K562 (cell line): ENCODE data around the gene TTN. TPM values are rescaled to one million over a fixed set of nuclear protein-coding genes. Genes with fewer than 3 reads are reported as not detected.

Source experiments
- HDGF ChIP-seq: fragments of 450-650 bp; IDR thresholded peaks from 2 replicates; pipeline ENCODE4 v1.6.1; 2016
- JUN ChIP-seq, 2 experiments: sonication (generic) in 1 of 2; formaldehyde crosslinking in 1 of 2; IDR thresholded peaks; 2 replicates each; pipeline versions ENCODE4 v1.6.1 to v1.8.0; 2012 to 2022; ENCODE audit warnings: borderline replicate concordance in 2 of 2, mild to moderate bottlenecking in 2 of 2, improper control_type of control experiment in 1 of 2, low read depth in 1 of 2, low read length in 1 of 2, missing genetic modification reagents in 1 of 2
- NFRKB ChIP-seq: fragments of 450-650 bp; IDR thresholded peaks from 2 replicates; pipeline ENCODE4 v1.6.1; 2016; ENCODE audit warnings: low read depth
- RCOR1 ChIP-seq, 2 experiments: IDR thresholded peaks; 2 replicates each; pipeline ENCODE4 v1.6.1; 2012; ENCODE audit warnings: low read depth in 2 of 2, low read length in 2 of 2, borderline replicate concordance in 1 of 2, improper control_type of control experiment in 1 of 2
- ZBTB1 ChIP-seq: sonication (generic); formaldehyde crosslinking; IDR thresholded peaks from 2 replicates; pipeline ENCODE4 v1.8.1; 2023; ENCODE audit warnings: missing genetic modification reagents, low read depth, mild to moderate bottlenecking, borderline replicate concordance
- polyA plus RNA-seq, 8 experiments: library from polyadenylated mRNA; depleted of rRNA in 4 of 8; stranded (reverse) in 5 of 8; unstranded in 3 of 8; fragments of >200 nt; fragmentation: Nextera tagmentation in 2 of 8; fragmentation: Illumina TruSeq in 1 of 8; extraction: Ambion mirVana in 2 of 8; extraction: Trizol in 1 of 8; gene quantifications; 2 replicates each; pipeline versions ENCODE4 v1.2.1 to v1.2.3, GENCODE V29; 2011 to 2014; ENCODE audit warnings: inconsistent platforms in 1 of 8, missing spikeins in 1 of 8
- total RNA-seq, 7 experiments: library from RNA; depleted of rRNA in 6 of 7; stranded (reverse); fragments of >200 nt in 6 of 7; fragmentation: Illumina TruSeq in 2 of 7; extraction: Trizol in 2 of 7; gene quantifications; 2 replicates each; pipeline versions ENCODE4 v1.2.1 to v1.2.3, GENCODE V29; 2011 to 2021; ENCODE audit warnings: low replicate concordance in 1 of 7
- TF ChIP-seq, protein P1 (sequence below): fragments of 450-650 bp; IDR thresholded peaks from 2 replicates; pipeline ENCODE4 v1.6.1; 2018; ENCODE audit warnings: mild to moderate bottlenecking, low read depth; ENCODE audit not compliant: partially characterized antibody
- TF ChIP-seq, protein P2 (sequence below): fragments of 250-450 bp; sonication (Bioruptor Pico); IDR thresholded peaks from 2 replicates; pipeline ENCODE4 v1.9.0; 2021; ENCODE audit warnings: mild to moderate bottlenecking
- TF ChIP-seq, protein P3 (sequence below): fragments of 450-650 bp; IDR thresholded peaks from 2 replicates; pipeline ENCODE4 v1.6.1; 2016; ENCODE audit warnings: mild to moderate bottlenecking
- TF ChIP-seq, protein P4 (sequence below): sonication (generic); formaldehyde crosslinking; IDR thresholded peaks from 2 replicates; pipeline ENCODE4 v1.8.0; 2022; ENCODE audit warnings: mild to moderate bottlenecking, missing genetic modification reagents

Gene TTN
- total and polyA plus RNA-seq, 9 of the 15 experiments (the other 6 are each of a cell fraction or from before 2014, with no cell fraction given): under 0.01 to 0.20 (median 0.04) TPM; not detected in 1

DNA sequence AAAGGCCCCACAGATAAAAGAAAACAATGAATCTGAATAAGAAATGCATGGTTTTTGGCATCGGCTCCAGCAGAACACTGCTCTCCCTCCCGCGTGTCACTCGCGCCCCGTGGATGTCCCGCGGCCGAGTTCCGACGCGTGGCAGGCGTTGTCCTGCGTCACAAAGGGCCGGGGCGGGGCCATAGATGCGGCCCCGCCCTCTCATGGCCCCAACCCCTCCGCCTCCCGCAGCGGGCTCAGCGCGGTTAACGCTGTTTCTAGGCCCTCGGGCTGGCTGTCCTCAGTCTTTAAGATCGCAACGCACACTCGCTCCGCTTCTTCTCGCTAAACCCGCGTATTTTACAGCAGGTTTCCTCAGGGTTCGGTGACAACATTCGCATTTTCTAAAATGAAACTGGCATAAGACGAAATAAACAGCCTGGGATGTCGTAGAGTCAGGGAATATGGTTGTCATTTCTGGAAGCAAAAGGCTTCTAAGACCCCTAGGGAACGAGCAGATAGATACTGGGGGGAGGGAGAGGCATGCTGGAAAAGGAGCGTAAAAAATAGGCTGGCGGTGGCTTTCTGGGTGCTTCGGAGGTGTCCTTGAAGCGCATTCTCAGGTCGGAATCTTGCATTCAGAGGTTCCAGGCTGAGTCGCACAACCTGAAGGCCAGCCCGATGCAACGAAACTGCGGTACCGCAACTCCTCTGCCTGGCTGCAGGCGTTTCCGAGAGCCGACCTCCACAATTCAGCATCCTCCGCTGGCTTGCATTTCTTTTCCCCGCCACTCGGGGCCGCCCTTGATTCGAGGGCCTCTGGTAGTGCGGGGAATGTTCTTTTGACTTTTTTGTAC is 328.6 kb downstream of the TTN start, which contains the start of gene FKBP7 (continued):
- TF ChIP-seq, protein P1, sequence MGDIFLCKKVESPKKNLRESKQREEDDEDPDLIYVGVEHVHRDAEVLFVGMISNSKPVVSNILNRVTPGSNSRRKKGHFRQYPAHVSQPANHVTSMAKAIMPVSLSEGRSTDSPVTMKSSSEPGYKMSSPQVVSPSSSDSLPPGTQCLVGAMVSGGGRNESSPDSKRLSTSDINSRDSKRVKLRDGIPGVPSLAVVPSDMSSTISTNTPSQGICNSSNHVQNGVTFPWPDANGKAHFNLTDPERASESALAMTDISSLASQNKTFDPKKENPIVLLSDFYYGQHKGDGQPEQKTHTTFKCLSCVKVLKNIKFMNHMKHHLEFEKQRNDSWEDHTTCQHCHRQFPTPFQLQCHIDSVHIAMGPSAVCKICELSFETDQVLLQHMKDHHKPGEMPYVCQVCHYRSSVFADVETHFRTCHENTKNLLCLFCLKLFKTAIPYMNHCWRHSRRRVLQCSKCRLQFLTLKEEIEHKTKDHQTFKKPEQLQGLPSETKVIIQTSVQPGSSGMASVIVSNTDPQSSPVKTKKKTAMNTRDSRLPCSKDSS: no peak
- TF ChIP-seq, protein P2, sequence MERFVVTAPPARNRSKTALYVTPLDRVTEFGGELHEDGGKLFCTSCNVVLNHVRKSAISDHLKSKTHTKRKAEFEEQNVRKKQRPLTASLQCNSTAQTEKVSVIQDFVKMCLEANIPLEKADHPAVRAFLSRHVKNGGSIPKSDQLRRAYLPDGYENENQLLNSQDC: no peak
- TF ChIP-seq RCOR1 (IDR thresholded peaks at IDR 0.05; ENCODE audit: borderline replicate concordance in 1 of 2, low read depth in 2 of 2, low read length in 2 of 2): peak in 1 of 2 experiments; percentile 93; a peak in 2 of 4 replicates
- TF ChIP-seq ZBTB1: no peak
- peak; percentile 8; the same call in 1 of the 2 replicates for TF ChIP-seq JUN (IDR thresholded peaks at IDR 0.05; ENCODE audit: borderline replicate concordance, low read depth, low read length)
- TF ChIP-seq JUN (CRISPR knock-in tag; IDR thresholded peaks at IDR 0.05; ENCODE audit: borderline replicate concordance): 0 out of 2 replicates have a peak, but pooled peaks have one; percentile 36
- TF ChIP-seq HDGF: no peak
- TF ChIP-seq, protein P3, sequence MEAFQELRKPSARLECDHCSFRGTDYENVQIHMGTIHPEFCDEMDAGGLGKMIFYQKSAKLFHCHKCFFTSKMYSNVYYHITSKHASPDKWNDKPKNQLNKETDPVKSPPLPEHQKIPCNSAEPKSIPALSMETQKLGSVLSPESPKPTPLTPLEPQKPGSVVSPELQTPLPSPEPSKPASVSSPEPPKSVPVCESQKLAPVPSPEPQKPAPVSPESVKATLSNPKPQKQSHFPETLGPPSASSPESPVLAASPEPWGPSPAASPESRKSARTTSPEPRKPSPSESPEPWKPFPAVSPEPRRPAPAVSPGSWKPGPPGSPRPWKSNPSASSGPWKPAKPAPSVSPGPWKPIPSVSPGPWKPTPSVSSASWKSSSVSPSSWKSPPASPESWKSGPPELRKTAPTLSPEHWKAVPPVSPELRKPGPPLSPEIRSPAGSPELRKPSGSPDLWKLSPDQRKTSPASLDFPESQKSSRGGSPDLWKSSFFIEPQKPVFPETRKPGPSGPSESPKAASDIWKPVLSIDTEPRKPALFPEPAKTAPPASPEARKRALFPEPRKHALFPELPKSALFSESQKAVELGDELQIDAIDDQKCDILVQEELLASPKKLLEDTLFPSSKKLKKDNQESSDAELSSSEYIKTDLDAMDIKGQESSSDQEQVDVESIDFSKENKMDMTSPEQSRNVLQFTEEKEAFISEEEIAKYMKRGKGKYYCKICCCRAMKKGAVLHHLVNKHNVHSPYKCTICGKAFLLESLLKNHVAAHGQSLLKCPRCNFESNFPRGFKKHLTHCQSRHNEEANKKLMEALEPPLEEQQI: no peak
- peak; percentile 51; the same call in 1 of the 2 replicates for TF ChIP-seq NFRKB
- TF ChIP-seq, protein P4, sequence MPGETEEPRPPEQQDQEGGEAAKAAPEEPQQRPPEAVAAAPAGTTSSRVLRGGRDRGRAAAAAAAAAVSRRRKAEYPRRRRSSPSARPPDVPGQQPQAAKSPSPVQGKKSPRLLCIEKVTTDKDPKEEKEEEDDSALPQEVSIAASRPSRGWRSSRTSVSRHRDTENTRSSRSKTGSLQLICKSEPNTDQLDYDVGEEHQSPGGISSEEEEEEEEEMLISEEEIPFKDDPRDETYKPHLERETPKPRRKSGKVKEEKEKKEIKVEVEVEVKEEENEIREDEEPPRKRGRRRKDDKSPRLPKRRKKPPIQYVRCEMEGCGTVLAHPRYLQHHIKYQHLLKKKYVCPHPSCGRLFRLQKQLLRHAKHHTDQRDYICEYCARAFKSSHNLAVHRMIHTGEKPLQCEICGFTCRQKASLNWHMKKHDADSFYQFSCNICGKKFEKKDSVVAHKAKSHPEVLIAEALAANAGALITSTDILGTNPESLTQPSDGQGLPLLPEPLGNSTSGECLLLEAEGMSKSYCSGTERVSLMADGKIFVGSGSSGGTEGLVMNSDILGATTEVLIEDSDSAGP (CRISPR knock-in tag): 0 out of 2 replicates have a peak, but pooled peaks have one; percentile 20
